Measurements from ENCODE around the gene KLHL17.

GRCh38 chr1:1011396-1011949, 51.1 kb downstream of the KLHL17 start:
- TF ChIP-seq EZH2phosphoT487 (IDR thresholded peaks at IDR 0.05; ENCODE audit: insufficient read depth, low read depth) (no peak), EZH2 (IDR thresholded peaks at IDR 0.05; ENCODE audit: insufficient read depth, poor library complexity, severe bottlenecking) (no peak)

Data from GM23248 (cell line).